ENCODE measurements around the gene TMEM45A.

The TMEM45A gene

GRCh38 chr3:100531093-100531492, 38.7 kb downstream of the TMEM45A start:
- no peak for TF ChIP-seq CTCF (IDR thresholded peaks at IDR 0.05)

DNA sequence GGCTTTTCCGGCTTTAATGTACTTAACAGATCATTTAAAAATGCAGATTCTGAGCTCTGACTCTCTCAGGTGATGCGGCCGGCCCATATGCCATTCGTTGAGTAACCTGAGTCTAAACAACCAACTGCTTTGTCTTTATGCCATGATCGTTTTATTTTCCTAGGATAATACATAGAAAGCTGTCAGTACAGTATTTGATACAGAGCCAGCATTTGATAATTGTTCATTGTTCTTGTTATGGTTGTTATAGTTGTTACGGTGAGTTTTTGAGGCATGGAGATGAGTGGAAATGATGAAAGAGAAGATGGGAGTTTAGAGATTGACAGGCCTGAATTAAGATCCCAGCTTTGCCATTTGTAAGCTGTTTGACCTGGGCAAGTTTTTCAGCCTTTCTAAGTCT, 40.0 kb downstream of the TMEM45A start:
- no peak for TF ChIP-seq CTCF (IDR thresholded peaks at IDR 0.05)

DNA sequence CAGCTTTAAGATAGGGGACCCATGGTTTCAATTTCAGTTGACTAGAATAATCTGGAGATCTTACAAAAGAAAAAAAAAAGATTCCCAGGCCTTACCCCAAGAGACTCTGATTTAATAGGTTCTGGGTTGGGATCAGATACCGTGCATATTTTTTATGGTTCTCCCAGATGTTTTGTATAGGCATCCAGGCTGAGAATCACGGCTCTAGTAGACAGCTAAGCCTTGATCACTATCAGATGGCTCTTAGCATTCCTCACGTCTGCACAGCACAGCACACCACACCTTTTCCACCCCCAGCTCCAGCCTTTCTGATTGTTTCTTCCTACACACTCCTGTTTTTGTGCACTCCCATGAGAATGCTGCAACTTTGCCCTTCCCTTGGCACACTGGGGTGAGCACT, 40.8 kb downstream of the TMEM45A start:
- no peak for TF ChIP-seq CTCF (IDR thresholded peaks at IDR 0.05)

DNA sequence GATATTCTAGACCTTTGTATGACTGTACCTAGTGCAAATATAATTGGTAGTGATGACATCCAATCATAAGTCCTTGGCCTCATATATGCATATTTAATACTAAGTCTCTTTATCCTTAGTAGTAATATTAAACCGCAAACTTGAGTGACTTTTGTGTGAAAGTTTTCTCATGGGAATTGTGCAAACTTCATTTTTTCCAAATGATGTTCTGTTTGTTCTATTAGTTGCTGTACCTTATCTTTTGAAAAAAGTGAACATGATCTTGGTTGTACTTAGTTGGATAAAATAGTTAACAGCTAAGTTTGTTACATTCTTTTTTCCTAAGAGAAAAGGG, 43.2 kb downstream of the TMEM45A start:
- TF ChIP-seq CTCF (IDR thresholded peaks at IDR 0.05), result no peak

- no peak for TF ChIP-seq CTCF (IDR thresholded peaks at IDR 0.05)
These were observed 43.7 kb downstream of the TMEM45A start for GRCh38 chr3:100536093-100536492.

- TF ChIP-seq CTCF (IDR thresholded peaks at IDR 0.05), result no peak
These were observed 45.4 kb downstream of the TMEM45A start for GRCh38 chr3:100537646-100538338.

GRCh38 chr3:100538339-100538706, 45.9 kb downstream of the TMEM45A start:
- no peak for TF ChIP-seq CTCF (IDR thresholded peaks at IDR 0.05)

DNA sequence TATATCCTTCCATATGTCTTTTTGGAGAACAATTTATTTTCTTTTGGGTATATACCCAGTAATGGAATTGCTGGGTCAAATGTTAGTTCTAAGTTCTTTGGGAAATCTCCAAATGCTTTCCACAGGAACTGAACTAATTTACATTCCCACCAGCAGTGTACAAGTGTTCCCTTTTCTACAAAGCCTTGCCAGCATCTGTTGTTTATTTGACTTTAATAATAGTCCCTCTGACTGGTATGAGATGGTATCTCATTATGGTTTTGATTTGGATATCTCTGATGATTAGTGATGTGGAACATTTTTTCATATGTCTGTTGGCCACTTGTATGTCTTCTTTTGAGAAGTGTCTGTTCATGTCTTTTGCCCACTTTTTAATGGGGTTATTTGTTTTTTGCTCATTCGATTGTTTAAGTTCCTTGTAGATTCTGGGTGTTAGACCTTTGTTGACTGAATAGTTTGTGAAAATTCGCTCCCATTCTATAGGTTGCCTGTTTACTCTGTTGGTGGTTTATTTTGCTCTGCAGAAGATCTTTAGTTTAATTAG, 48.4 kb downstream of the TMEM45A start:
- no peak for TF ChIP-seq CTCF (IDR thresholded peaks at IDR 0.05)

All from LNCAP (cell line).